NK-92 (cell line): Measurements from ENCODE around the gene TNFSF11.

Experiments
- DNase-seq: peaks from one replicate; lab custom pipeline; 2025; ENCODE audit not compliant: unreplicated experiment; lab: John Stamatoyannopoulos, UW

TNFSF11 gene

GRCh38 chr13:42607546-42607945, 33.6 kb downstream of the TNFSF11 start:
- no peak for DNase-seq

GRCh38 chr13:42610649-42611048, 36.7 kb downstream of the TNFSF11 start:
- no peak for DNase-seq

GRCh38 chr13:42611086-42611779, 37.3 kb downstream of the TNFSF11 start:
- no peak for DNase-seq

- DNase-seq = no peak
These were observed 38.2 kb downstream of the TNFSF11 start for GRCh38 chr13:42612021-42612765.

- DNase-seq = no peak
These were observed 40.6 kb downstream of the TNFSF11 start for GRCh38 chr13:42614436-42615035.

- no peak for DNase-seq
These were observed 41.7 kb downstream of the TNFSF11 start for GRCh38 chr13:42615691-42616090.

GRCh38 chr13:42617221-42617620, 43.3 kb downstream of the TNFSF11 start:
- DNase-seq = no peak

- no peak for DNase-seq
These were observed 50.0 kb downstream of the TNFSF11 start for GRCh38 chr13:42623916-42624315.

GRCh38 chr13:42625611-42626010, 51.7 kb downstream of the TNFSF11 start:
- no peak for DNase-seq

- DNase-seq = no peak
These were observed 52.4 kb downstream of the TNFSF11 start for GRCh38 chr13:42626176-42626860.

- no peak for DNase-seq
These were observed 54.7 kb downstream of the TNFSF11 start for GRCh38 chr13:42628666-42629065.

- DNase-seq = no peak
These were observed 57.2 kb downstream of the TNFSF11 start for GRCh38 chr13:42631181-42631580.

GRCh38 chr13:42633495-42633894, 59.5 kb downstream of the TNFSF11 start:
- no peak for DNase-seq

- no peak for DNase-seq
These were observed 64.1 kb downstream of the TNFSF11 start for GRCh38 chr13:42638101-42638500.

GRCh38 chr13:42638886-42639285, 64.9 kb downstream of the TNFSF11 start:
- DNase-seq = no peak

GRCh38 chr13:42643076-42643475, 69.1 kb downstream of the TNFSF11 start:
- no peak for DNase-seq

- no peak for DNase-seq
These were observed 70.9 kb downstream of the TNFSF11 start for GRCh38 chr13:42644841-42645240.

- no peak for DNase-seq
These were observed 71.8 kb downstream of the TNFSF11 start for GRCh38 chr13:42645717-42646116.

GRCh38 chr13:42649141-42649540, 75.2 kb downstream of the TNFSF11 start:
- DNase-seq = no peak

- no peak for DNase-seq
These were observed 75.9 kb downstream of the TNFSF11 start for GRCh38 chr13:42649831-42650230.

- DNase-seq = no peak
These were observed 76.6 kb downstream of the TNFSF11 start for GRCh38 chr13:42650506-42650905.
